ENCODE measurements around the gene COL3A1.

Gene COL3A1

DNA sequence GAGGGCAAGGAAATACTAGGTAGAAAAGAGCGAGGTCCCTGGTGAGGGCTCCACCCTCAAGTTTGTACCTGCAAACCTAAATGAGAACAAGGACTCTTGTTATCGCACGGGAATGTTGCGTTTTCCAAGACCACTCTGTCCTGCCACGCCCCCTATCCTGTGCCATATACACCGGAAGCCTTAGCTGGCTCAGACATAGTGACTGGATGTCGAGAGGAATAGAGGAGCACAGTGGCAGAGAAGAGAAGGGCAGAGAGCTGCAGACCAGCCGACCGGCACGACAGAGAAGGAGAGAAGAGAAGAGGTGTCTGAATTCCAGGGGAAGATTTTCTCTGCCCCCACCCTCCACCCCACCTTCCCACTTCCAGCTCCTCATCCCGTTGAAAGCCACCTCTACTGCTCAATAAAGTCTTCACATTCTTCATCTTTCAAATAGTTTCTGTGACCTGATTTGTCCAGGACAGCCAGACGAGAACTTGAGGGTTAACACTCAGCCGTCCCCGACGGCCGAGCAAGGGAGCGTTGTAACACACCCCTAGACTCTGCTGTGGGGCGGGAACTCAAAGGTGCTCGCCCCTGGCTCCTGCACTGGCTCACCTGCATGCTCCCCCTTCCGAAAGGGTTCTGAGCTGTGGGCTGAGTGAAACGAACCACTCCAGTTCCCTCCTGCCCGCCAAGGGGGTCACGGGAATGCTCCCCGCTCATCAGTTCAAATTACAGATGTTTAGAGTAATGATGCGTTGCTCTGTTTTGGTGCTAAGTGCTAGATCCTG, 24.9 kb upstream of the COL3A1 start:
- ChIA-PET CTCF (interaction anchor here (0.7 kb wide), 1 partner anchor 32 kb away, joined by 4 read pairs; no protein-coding TSS in a partner anchor), POLR2A (no interaction called here)
- DNase-seq (ENCODE audit: extremely low spot score) = no peak
- no peak for TF ChIP-seq FOXA1 (IDR thresholded peaks at IDR 0.05)

DNA sequence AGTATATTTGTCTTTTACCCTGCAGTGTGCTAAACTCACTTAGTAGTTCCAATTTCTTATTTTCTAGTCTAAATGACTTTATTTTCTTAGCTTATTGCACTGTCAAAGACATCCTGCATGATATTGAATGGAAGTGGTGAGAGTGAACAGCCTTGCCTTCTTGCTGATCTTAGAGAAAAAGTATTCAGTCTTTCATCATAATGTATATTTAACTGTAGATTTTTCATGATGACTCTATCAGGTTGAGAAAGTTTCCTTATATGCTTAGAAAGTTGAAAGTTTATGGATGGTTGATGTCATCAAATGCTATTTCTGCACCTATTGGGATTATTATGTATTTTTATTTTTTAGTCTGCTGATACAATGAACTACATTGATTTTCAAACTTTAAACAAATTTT, 21.3 kb upstream of the COL3A1 start:
- POLR2A ChIA-PET = no interaction called here
- no peak for DNase-seq (ENCODE audit: extremely low spot score)
- TF ChIP-seq FOXM1 (IDR thresholded peaks at IDR 0.05; ENCODE audit: borderline replicate concordance) (no peak), HDGF (IDR thresholded peaks at IDR 0.05; ENCODE audit: borderline replicate concordance) (no peak), ARNT (IDR thresholded peaks at IDR 0.05) (no peak), TARDBP (IDR thresholded peaks at IDR 0.05) (no peak), CTBP1 (IDR thresholded peaks at IDR 0.05; ENCODE audit: borderline replicate concordance) (no peak), ZNF384 (IDR thresholded peaks at IDR 0.05) (no peak), SUZ12 (IDR thresholded peaks at IDR 0.05) (no peak), SP1 (IDR thresholded peaks at IDR 0.05) (no peak), FOXA1 (IDR thresholded peaks at IDR 0.05) (no peak), L3MBTL2 (conservative IDR thresholded peaks at IDR 0.05) (no peak), FOXK2 (IDR thresholded peaks at IDR 0.05) (no peak), LEF1 (IDR thresholded peaks at IDR 0.05; ENCODE audit: borderline replicate concordance) (no peak)
- TF ChIP-seq, protein P1, sequence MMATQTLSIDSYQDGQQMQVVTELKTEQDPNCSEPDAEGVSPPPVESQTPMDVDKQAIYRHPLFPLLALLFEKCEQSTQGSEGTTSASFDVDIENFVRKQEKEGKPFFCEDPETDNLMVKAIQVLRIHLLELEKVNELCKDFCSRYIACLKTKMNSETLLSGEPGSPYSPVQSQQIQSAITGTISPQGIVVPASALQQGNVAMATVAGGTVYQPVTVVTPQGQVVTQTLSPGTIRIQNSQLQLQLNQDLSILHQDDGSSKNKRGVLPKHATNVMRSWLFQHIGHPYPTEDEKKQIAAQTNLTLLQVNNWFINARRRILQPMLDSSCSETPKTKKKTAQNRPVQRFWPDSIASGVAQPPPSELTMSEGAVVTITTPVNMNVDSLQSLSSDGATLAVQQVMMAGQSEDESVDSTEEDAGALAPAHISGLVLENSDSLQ (IDR thresholded peaks at IDR 0.05) = no peak
- CTCF ChIA-PET = no interaction called here

DNA sequence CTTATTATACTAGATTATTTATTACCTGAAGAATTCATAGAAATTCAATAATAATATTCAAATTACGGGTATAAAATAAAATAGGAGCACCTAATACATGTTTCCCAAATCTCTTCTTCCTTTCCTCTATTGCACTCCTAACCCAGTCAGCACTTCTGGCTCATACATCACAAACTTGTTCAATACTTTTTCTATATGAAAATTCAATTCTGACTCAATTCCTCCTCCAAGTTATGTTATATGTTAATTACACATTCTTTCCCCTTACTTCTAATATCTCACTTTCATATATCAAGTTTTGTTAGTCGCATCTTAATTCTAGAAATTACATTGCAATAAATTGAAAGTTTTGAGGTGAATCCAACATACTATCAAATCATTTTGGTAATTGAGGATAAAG, 17.9 kb upstream of the COL3A1 start:
- DNase-seq (ENCODE audit: extremely low spot score) = no peak
- POLR2A ChIA-PET = no interaction called here
- TF ChIP-seq SUZ12 (IDR thresholded peaks at IDR 0.05) = no peak
- TF ChIP-seq ARNT (IDR thresholded peaks at IDR 0.05) = no peak
- no peak for TF ChIP-seq BHLHE40 (IDR thresholded peaks at IDR 0.05; ENCODE audit: borderline replicate concordance)
- TF ChIP-seq ELF4 (IDR thresholded peaks at IDR 0.05) = no peak
- no peak for TF ChIP-seq FOXM1 (IDR thresholded peaks at IDR 0.05; ENCODE audit: borderline replicate concordance)
- CTCF ChIA-PET = no interaction called here

DNA sequence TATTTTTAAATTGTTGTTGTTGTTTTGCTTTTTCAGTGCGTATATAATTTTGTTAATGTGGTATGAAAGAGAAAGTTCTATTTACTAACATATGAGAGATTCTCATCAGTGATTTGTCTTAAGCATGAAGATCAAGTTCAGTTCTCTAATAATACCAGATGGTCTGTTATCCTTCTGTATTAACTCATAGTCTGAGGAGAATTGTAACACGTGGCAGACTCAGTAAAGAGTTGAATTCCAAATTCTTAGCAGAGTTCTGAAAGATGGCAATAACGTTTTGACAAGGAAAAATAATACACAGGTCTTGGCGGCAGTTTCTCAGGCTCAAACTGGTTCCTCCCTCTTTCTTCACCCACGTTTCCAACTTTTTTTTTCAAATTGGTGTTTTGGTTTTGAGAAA, 17.2 kb upstream of the COL3A1 start:
- TF ChIP-seq ARNT (IDR thresholded peaks at IDR 0.05) (no peak), BHLHE40 (IDR thresholded peaks at IDR 0.05; ENCODE audit: borderline replicate concordance) (no peak), SUZ12 (IDR thresholded peaks at IDR 0.05) (no peak), CTBP1 (IDR thresholded peaks at IDR 0.05; ENCODE audit: borderline replicate concordance) (no peak), SP1 (IDR thresholded peaks at IDR 0.05) (no peak), ZNF384 (IDR thresholded peaks at IDR 0.05) (no peak), TARDBP (IDR thresholded peaks at IDR 0.05) (no peak), NFRKB (IDR thresholded peaks at IDR 0.05) (no peak), HDGF (IDR thresholded peaks at IDR 0.05; ENCODE audit: borderline replicate concordance) (no peak), L3MBTL2 (conservative IDR thresholded peaks at IDR 0.05) (no peak), FOXK2 (IDR thresholded peaks at IDR 0.05) (no peak), FOXA1 (IDR thresholded peaks at IDR 0.05) (no peak), FOXM1 (IDR thresholded peaks at IDR 0.05; ENCODE audit: borderline replicate concordance) (no peak), ELF4 (IDR thresholded peaks at IDR 0.05) (no peak), LEF1 (IDR thresholded peaks at IDR 0.05; ENCODE audit: borderline replicate concordance) (no peak)
- TF ChIP-seq, protein P1 (IDR thresholded peaks at IDR 0.05) = no peak
- ChIA-PET CTCF (no interaction called here), POLR2A (no interaction called here)
- no peak for DNase-seq (ENCODE audit: extremely low spot score)

DNA sequence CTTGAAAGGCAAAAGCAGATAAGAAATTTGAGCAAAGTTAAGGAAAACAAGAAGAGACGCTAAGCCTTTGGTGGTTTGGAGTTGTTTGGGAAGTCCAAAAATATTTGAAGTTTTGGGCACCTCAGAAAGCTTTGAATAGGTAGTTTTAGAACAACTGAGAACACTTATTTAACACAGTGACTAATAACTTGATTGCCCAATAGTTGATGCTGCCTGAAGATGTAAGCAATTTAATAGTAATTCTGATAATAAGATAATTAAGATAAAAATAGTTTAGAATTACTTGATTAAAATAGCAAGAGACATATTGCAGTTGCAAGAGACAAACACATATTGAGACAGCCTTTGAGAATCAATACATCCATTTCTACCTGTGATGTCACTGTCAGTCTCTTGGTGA, 16.5 kb upstream of the COL3A1 start:
- ChIA-PET CTCF (no interaction called here), POLR2A (no interaction called here)
- no peak for DNase-seq (ENCODE audit: extremely low spot score)
- TF ChIP-seq ARNT (IDR thresholded peaks at IDR 0.05) = no peak
- no peak for TF ChIP-seq LEF1 (IDR thresholded peaks at IDR 0.05; ENCODE audit: borderline replicate concordance)
- TF ChIP-seq HDGF (IDR thresholded peaks at IDR 0.05; ENCODE audit: borderline replicate concordance) = no peak
- no peak for TF ChIP-seq NFRKB (IDR thresholded peaks at IDR 0.05)
- no peak for TF ChIP-seq FOXA1 (IDR thresholded peaks at IDR 0.05)
- no peak for TF ChIP-seq TARDBP (IDR thresholded peaks at IDR 0.05)
- TF ChIP-seq ELF4 (IDR thresholded peaks at IDR 0.05) = no peak
- no peak for TF ChIP-seq ZNF384 (IDR thresholded peaks at IDR 0.05)
- TF ChIP-seq SUZ12 (IDR thresholded peaks at IDR 0.05) = no peak
- TF ChIP-seq L3MBTL2 (conservative IDR thresholded peaks at IDR 0.05) = no peak
- no peak for TF ChIP-seq BHLHE40 (IDR thresholded peaks at IDR 0.05; ENCODE audit: borderline replicate concordance)

DNA sequence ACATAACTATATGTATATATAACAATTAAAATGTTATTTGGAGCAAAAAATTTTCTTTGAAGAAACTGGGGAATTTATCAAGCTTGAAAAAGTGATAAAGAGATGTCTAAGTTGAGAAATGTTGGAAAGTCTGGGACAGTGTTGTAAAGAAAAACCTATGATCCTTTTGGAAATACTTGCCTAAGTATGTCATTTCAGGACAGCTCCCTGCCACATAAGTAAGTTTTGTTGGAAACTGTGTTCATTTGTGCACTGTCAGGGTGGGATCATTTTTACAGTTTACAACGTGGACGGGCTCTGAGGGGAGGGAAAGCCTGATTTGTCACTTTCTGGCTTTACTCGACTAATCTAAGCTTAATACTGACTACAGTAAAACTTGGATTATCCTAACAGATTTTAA, 10.4 kb upstream of the COL3A1 start:
- TF ChIP-seq LEF1 (IDR thresholded peaks at IDR 0.05; ENCODE audit: borderline replicate concordance) (no peak), L3MBTL2 (conservative IDR thresholded peaks at IDR 0.05) (no peak), HDGF (IDR thresholded peaks at IDR 0.05; ENCODE audit: borderline replicate concordance) (no peak), ZNF384 (IDR thresholded peaks at IDR 0.05) (no peak), ELF4 (IDR thresholded peaks at IDR 0.05) (no peak), SP1 (IDR thresholded peaks at IDR 0.05) (no peak), FOXM1 (IDR thresholded peaks at IDR 0.05; ENCODE audit: borderline replicate concordance) (no peak)
- POLR2A ChIA-PET = no interaction called here
- CTCF ChIA-PET = interaction anchor here (1.2 kb wide), 1 partner anchor 26 kb away, joined by 3 read pairs; no protein-coding TSS in a partner anchor
- DNase-seq (ENCODE audit: extremely low spot score) = no peak

DNA sequence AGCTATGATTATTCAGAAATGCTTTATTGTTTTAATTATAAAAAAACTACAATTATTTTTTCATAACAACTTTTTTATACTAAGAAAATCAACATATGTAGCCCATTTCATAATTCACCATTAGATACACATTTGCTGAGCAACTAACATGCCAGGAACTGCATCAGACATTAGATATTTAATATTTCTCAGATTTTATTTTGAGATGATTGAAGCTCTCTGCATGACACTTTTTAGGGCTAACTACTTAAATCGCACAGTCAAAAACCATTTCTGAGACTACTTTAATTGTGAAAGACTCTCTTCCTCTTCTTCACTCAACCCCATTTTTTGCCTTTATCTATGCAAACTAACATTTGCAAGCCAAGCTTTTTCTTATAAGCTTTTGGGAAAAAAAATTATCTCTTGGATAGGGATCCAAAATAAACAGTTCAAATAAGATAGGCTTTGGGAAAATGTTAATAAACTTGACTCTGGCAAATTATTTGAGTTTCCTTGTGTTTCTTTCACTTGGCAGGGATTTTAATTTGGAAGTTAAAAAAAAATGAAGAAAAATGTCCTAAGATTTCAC, 9.1 kb upstream of the COL3A1 start:
- POLR2A ChIA-PET = no interaction called here
- DNase-seq (ENCODE audit: extremely low spot score) = no peak
- CTCF ChIA-PET = no interaction called here
- TF ChIP-seq SUZ12 (IDR thresholded peaks at IDR 0.05) (no peak), NFRKB (IDR thresholded peaks at IDR 0.05) (no peak), FOXM1 (IDR thresholded peaks at IDR 0.05; ENCODE audit: borderline replicate concordance) (no peak), BHLHE40 (IDR thresholded peaks at IDR 0.05; ENCODE audit: borderline replicate concordance) (no peak), LEF1 (IDR thresholded peaks at IDR 0.05; ENCODE audit: borderline replicate concordance) (no peak), TARDBP (IDR thresholded peaks at IDR 0.05) (no peak), FOXA1 (IDR thresholded peaks at IDR 0.05) (no peak), ZNF384 (IDR thresholded peaks at IDR 0.05) (no peak), ELF4 (IDR thresholded peaks at IDR 0.05) (no peak), HDGF (IDR thresholded peaks at IDR 0.05; ENCODE audit: borderline replicate concordance) (no peak), CTBP1 (IDR thresholded peaks at IDR 0.05; ENCODE audit: borderline replicate concordance) (no peak), FOXK2 (IDR thresholded peaks at IDR 0.05) (no peak), SP1 (IDR thresholded peaks at IDR 0.05) (no peak), ARNT (IDR thresholded peaks at IDR 0.05) (no peak)
- TF ChIP-seq, protein P1 (IDR thresholded peaks at IDR 0.05) = no peak

Data from HEK293T (cell line).